ENCODE data around the gene SPEM3.

Gene SPEM3

DNA sequence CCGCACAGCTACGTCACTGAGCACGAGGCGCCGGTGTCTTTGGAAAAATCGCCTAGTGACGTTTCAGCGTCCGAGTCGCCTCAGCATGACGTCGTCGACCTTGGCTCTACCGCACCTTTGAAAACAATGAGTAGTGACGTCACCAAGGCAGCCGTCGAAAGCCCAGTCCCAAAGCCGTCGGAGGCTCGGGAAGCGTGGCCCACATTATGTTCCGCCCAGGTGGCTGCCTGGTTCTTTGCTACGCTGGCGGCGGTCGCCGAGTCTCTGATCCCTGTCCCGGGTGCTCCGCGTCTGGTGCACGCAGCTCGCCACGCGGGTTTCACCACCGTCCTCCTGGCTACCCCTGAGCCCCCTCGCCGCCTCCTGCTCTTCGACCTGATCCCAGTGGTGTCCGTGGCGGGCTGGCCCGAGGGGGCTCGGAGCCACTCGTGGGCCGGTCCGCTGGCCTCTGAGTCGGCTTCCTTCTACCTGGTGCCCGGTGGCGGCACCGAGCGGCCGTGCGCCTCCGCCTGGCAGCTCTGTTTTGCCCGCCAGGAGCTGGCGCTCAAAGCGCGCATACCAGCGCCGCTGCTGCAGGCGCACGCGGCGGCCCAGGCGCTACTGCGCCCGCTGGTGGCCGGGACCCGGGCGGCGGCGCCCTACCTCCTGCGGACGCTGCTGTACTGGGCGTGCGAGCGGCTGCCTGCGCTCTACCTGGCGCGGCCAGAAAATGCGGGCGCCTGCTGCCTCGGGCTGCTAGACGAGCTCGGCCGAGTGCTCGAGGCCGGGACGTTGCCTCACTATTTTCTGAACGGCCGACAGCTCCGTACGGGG lies 8.1 kb downstream of the SPEM3 start:
- TF ChIP-seq CTCF (IDR thresholded peaks at IDR 0.05; ENCODE audit: control insufficient read depth, extremely low read depth, insufficient read depth) = peak; percentile 81
- peak; percentile 41 for DNase-seq (ENCODE audit: low read depth)
- H3K4me3 ChIP-seq (ENCODE audit: low read depth, low read length) = peak overlapping the region; percentile 60

GRCh38 chr17:7437369-7437863 lies 8.8 kb downstream of the SPEM3 start:
- no peak for TF ChIP-seq CTCF (IDR thresholded peaks at IDR 0.05; ENCODE audit: control insufficient read depth, extremely low read depth, insufficient read depth)
- no peak overlapping the region for H3K4me3 ChIP-seq (ENCODE audit: low read depth, low read length)
- DNase-seq (ENCODE audit: low read depth) = no peak

DNA sequence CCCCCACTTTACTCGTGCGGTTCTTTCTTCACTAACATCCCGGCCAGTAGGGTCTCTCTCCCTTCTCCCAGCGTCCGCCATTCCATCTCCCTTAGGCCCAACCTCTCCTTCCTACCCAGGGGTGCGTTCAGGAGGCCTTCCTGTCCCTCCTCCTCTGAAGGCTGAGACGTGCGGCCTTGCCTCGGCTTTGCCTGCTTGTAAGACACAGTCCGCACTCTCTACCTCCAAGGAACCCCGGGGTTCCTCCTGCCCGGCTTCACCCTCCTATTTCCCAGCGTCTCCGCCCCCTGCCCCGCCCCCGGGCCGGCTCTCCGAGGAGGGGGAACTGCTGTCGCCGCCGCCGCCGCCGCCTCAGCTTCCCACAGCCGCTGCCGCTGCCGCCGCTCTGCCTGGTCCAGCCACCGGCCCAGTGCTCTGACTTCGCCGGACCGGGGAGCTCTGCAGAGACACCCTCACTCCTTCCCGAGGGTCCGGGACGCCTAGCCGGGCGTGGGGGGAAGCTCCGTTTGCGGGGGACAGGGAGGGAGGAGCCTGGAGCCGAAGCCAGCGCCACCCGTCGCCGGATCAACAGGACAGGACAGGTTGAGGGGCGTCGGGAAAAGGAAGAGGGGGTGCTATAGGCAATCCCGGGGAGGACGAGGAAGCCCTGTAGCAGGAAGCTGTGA lies 9.4 kb downstream of the SPEM3 start:
- H3K4me3 ChIP-seq (ENCODE audit: low read depth, low read length) = no peak overlapping the region
- TF ChIP-seq CTCF (IDR thresholded peaks at IDR 0.05; ENCODE audit: control insufficient read depth, extremely low read depth, insufficient read depth) = no peak
- no peak for DNase-seq (ENCODE audit: low read depth)

DNA sequence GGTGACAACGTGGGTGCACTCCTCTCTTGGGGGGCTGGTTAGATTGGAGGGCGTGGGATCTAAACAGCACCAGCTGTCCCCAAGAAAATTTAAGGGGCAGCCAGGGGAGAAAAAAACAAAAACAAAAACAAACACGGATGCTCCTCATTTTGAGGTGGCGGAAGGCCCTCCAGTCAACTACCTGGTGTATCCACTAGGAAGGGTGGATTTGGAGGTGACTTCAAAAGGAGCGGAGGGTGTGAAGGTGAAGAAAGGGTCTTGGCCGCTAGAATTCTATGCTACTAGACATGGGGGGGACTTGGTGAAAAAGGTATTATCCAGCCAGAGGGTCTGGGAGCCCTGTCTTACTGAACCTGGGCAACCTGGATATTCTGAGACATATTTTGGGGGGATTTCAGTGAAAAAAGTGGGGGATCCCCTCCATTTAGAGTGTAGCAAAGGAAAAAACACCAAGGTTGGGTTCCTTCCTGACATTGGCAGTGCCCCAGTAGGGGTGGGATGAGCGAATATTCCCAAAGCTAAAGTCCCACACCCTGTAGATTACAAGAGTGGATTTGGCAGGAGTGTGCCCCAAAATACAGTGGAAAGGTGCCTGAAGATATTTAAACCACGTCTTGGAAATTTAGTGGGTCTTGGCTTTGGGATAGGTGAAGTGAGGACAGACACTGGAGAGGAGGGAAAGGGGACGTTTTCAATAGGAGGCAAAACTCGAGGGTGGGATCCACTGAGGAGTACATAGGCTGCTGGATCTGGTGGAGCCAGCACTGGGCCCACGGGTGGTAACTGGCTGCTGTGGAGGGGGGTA lies 10.2 kb downstream of the SPEM3 start:
- DNase-seq (ENCODE audit: low read depth) = no peak
- no peak for TF ChIP-seq CTCF (IDR thresholded peaks at IDR 0.05; ENCODE audit: control insufficient read depth, extremely low read depth, insufficient read depth)
- no peak overlapping the region for H3K4me3 ChIP-seq (ENCODE audit: low read depth, low read length)

DNA sequence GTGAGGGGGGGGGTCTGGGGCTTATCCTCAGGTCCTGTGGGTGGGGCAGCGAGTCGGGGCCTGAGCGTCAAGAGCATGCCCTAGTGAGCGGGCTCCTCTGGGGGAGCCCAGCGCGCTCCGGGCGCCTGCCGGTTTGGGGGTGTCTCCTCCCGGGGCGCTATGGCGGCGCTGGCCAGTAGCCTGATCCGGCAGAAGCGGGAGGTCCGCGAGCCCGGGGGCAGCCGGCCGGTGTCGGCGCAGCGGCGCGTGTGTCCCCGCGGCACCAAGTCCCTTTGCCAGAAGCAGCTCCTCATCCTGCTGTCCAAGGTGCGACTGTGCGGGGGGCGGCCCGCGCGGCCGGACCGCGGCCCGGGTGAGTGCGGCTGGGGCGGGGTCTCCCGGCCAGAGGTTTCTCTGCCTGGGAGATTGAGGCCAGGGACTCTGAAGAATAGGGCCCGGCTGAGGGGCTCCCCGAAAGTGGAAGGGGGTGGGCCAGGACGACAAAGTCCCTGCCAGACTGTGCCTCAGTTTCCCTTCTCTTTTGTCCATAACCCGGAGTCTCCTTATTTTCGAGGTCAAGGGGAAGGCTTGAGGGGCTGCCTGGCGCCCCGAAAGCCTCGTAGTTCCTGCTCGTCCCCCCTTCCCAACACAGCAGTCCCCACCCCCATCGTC lies 10.9 kb downstream of the SPEM3 start, which contains the start of gene FGF11:
Gene FGF11, plus strand, starts transcription at position 51 of the 651 bp plus-strand sequence. Its CDS starts 109 bp downstream, at position 160.
- no peak for DNase-seq (ENCODE audit: low read depth)
- peak within 1 kb of the TSS; percentile 13; the same call in 1 of the 2 replicates for H3K4me3 ChIP-seq (ENCODE audit: low read depth, low read length)

More for the DNA sequence above, 10.9 kb downstream of the SPEM3 start, which contains the start of gene FGF11:
- TF ChIP-seq CTCF (IDR thresholded peaks at IDR 0.05; ENCODE audit: control insufficient read depth, extremely low read depth, insufficient read depth) = no peak

Data from LNCaP clone FGC (cell line).